ENCODE data around the gene DYNLRB1.
A peak's percentile ranks its signal among the peaks of the same experiment; 100 is the strongest.

DYNLRB1 gene

DNA sequence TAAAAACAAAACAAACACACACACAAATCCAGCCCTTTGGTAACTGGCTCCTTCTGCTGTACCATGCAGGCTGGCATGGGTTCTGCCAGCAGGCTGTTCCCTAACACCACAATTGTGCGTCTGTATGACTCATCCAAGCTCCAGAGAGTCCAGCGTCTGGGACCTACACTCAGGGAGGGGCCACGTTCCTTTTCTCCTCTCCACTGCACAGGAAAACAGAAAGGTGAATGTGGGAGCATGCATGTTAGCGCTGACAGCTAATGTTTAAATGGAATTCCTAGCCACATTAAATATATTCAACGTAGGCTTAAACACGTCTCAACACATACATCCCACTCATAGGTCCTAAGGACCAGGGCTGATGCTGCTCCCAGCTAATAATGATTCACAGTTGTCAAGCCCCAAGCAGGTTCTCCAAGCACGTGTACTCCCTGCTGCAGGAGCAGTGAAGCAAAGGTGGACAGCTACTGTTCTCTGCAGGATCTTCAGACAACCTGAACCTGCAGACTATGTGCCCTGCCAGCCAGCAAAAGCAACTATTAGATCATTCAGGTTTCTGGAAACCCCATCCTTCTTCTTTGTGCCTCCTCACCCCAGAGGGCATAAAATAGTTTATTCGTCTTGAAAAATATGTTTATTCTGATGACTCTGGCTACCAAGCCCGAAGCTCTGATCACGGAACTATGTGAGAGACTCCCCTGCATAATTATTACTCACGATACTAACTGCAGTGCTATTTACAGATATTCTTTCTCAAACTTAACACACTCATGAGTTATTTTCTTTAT, 63.2 kb downstream of the DYNLRB1 start:
- DNase-seq (ENCODE audit: low spot score): peak; percentile 95

DNA sequence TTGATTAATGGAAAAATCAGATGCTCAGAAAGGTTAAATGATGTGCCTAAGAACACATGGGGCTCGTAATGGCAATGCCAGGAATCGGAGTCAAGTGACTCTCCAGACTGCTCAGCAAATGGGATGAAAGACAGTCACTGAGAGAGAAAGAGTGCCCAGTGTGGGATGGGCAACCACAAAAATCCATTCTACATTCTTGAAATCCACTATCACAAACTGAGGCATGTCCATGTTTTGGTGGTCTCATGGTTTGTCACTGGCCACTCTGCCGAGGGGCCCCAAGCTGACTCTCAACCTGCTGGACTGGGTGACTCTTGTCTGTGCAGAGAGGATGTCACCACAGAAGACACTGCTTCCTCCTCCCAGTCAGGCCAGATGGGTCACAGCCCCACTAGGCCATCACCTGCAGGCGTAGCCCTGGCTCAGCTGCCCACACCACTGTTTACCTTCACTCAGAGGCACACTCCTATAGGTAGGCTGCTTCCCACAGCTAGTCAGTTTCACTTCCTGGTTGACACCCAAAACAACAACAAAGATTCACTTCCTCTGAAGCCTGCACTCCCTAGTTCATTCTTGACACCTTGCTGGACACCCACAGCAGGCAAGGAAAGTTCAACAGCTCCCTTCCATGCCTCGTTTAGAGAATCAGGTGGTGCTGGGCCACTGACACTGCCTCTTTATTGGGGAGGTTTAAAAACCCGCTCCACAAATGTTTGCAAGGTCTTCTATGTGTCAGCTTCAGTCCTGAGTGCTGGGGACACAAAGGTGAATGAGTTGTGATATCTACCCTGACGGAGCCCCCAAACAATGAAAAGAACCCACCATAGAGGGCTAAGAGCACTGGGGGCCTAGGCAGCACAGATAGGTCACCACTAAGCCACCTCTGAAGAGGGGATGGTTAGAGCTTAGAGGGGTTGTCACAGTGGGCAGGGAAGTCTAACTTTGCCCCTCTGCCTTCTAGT, 64.0 kb downstream of the DYNLRB1 start:
- peak; percentile 23 for DNase-seq (ENCODE audit: low spot score)

DNA sequence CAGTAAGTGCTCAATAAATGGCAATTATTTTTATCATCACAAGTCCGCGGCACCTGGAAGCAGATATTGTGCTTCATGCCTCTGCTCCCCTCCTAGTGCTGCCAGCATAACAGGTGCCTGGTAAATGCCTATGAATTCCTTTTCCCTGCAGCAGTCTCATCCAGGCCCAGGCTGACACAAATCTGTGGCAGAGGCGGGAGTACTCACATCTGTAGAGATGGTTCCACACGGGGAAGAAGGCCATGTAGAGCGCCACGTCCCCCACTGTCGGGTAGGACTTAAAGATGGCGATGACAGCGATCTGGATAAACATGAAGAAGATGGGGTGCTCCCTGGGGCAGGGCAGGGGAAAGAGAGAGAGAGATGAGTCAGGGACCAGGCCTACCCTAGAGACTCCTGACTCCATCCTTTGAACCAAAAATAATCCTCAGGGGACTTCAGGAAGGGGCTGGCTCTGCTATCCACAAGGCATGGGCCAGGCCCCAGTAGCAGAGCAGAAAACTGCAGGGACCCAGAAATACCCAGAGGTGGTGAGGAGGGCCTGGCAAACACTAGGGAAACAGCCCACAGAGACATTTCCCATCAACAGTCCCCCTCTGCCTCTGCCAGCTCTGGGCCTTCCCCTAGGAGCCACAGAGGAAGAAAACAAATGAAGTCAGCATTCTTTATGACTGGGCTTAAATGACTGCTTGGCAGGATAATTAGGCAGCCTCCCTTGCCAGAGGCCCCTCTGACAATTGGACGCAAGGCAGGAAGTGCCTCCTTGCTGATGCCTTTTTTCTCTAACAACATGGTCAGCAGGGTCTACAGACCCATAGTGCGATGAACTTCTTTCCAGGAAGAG, 65.3 kb downstream of the DYNLRB1 start:
- peak; percentile 70 for DNase-seq (ENCODE audit: low spot score)

DNA sequence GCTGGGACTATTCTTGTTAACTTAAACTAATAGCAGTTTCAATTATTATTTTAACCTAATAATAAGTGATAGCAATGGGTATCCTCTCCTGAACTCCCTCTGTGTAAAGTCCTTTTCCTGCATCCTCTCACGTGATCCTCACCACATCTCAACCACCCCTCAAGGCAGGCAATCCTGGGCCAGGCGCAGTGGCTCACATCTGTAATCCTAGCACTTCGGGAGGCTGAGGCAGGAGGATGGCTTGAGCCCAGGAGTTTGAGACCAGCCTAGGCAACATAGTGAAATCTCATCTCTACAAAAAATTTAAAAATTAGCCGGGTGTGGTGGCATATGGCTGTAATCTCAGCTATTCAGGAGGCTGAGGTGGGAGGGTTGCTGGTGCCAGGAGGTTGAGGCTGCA, 66.0 kb downstream of the DYNLRB1 start:
- DNase-seq (ENCODE audit: low spot score): no peak

DNA sequence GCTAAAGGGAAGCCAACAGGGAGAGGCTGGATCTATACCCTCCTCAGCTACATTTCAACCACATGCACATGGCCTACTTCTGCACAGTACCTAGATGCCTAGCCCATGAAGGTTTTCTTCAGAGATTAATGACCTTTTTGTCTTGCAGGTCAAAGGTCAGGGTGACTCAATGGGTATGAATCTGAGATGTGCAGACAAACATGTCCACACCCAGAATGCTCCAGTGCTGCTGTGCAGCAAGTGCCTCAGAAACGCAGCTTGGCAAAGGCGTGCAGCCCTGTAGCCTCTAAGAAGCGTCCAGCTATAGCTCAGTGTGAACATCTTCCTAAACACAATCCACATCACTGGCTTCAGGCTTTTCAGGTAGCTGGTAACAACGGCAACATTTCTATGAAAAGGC, 66.7 kb downstream of the DYNLRB1 start:
- no peak for DNase-seq (ENCODE audit: low spot score)

DNA sequence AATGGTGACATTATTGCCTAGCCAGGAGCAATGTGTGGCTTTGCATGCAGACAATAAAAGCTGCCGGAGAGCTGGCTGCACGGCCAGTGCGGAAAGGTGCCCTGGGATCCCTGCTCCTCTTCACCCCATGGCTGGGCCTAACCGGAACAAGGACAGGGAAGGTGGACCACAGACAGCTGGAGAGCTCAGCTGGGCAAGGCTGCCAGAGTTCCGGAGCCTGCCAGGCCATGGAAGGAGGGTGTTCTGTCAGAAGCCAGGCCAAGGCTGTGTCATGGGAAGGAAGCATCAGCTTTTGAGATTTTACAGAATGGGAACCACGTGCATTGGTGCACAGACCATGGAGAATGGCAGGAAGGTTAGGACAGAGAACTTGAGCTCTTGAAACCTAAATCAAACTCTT, 67.3 kb downstream of the DYNLRB1 start:
- no peak for DNase-seq (ENCODE audit: low spot score)

DNA sequence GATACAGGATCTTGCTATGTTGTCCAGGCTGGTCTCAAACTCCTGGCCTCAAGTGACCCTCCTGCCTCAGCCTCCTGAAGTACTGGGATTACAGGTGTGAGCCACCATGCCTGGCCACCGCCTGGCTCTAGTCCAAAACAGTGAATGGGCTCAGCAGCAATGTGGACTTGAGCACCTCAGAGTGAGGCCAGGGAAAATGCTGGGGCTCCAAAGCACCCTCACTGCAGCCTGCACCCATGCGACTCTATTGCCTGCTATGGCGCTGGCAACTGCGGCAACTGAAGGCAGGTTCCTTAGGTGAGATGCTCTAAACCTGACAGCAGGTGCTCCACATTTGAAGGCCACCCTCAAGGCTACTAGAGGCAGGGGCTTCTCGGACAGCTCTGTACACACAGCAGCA, 68.8 kb downstream of the DYNLRB1 start:
- no peak for DNase-seq (ENCODE audit: low spot score)

DNA sequence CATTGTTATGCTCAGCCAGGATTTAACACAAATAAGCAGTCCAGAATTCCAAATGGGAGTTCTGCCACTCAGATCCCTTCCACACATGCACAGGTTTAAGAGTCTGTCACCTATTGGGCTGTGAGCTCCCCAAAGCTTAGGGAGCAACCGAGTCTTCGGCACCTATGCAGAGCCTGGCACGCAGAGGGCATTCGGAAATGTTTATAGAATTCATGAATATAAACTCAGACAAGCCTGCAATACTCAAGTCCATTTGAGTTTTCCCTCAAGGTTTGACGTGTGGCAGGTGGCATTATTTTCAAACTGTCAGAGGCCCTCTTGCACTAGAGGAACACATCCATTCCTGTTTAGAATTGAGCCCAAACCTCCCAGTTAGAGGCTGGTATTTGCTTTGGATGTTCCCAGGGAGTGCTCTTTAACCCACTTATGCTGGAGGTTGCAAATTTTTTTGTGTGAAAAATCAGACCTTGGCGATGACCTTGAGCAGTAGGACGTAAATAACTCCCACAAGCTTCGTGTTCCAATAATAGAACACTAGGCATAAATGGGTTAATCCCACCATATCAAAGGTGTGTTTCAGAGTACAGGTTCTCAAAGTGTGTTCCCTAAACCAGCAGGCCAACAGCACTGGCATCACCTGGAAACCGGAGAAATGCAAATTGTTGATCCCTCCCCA, 70.4 kb downstream of the DYNLRB1 start:
- no peak for DNase-seq (ENCODE audit: low spot score)

All from Ammon's horn (tissue), 1 donor.